Lung (tissue), 12 donors: ENCODE data around the gene RBM20. TPM values are rescaled to one million over a fixed set of nuclear protein-coding genes. Genes with fewer than 3 reads are reported as not detected.
"Not testable (repeated sequence)": the region's sequence is repeated elsewhere in the genome, so short reads cannot be mapped to it uniquely, and the experiment has no call there.

Source experiments
- ATAC-seq: fragments of 200-7000 bp; cut with Tn5 transposase; one replicate; pipeline ENCODE4 v1.9.1; 2020; ENCODE audit warnings: moderate number of reproducible peaks; ENCODE audit not compliant: insufficient read depth, low FRiP score
- DNase-seq, 3 donors: peaks; one replicate each; pipeline ENCODE4 v3.0.0-alpha.2; 2013 to 2017
- H3K27ac ChIP-seq, 2 donors: one replicate each; pipeline ENCODE4 v1.5.1; 2013; ENCODE audit warnings: mild to moderate bottlenecking in 2 of 2, moderate library complexity in 2 of 2, control low read depth in 1 of 2, inconsistent platforms in 1 of 2, low read depth in 1 of 2, low read length in 1 of 2
- H3K27me3 ChIP-seq, 3 donors: one replicate each; pipeline ENCODE4 v1.5.1; 2013; ENCODE audit warnings: low read length in 2 of 3; ENCODE audit not compliant: control insufficient read depth in 3 of 3, insufficient read depth in 3 of 3
- H3K36me3 ChIP-seq, 4 donors: one replicate each; pipeline ENCODE4 v1.5.1; 2013; ENCODE audit warnings: low read length in 4 of 4, mild to moderate bottlenecking in 1 of 4, moderate library complexity in 1 of 4; ENCODE audit not compliant: control insufficient read depth in 4 of 4, insufficient read depth in 4 of 4
- H3K4me1 ChIP-seq, 5 donors: one replicate each; pipeline ENCODE4 v1.5.1; 2013; ENCODE audit warnings: low read length in 5 of 5, mild to moderate bottlenecking in 2 of 5, moderate library complexity in 1 of 5; ENCODE audit not compliant: control insufficient read depth in 5 of 5, insufficient read depth in 5 of 5
- H3K4me3 ChIP-seq: one replicate; pipeline ENCODE4 v1.5.1; 2013; ENCODE audit warnings: mild to moderate bottlenecking, control low read depth, moderate library complexity
- H3K9ac ChIP-seq, 2 donors: one replicate each; pipeline ENCODE4 v1.5.1; 2013; ENCODE audit warnings: low read length in 2 of 2, control low read depth in 1 of 2; ENCODE audit not compliant: insufficient read depth in 1 of 2
- H3K9me3 ChIP-seq, 4 donors: one replicate each; pipeline ENCODE4 v1.5.1; 2013; ENCODE audit warnings: low read length in 3 of 4, mild to moderate bottlenecking in 1 of 4, moderate library complexity in 1 of 4; ENCODE audit not compliant: control insufficient read depth in 4 of 4, insufficient read depth in 3 of 4
- WGBS, 2 donors: extraction: QIAGEN DNeasy Blood & Tissue Kit; methylation state at CpG; one replicate each; pipeline ENCODE4 v1.1.7; 2013; 5-methylcytosine and 5-hydroxymethylcytosine counted together
- polyA plus RNA-seq, 2 donors: library from polyadenylated mRNA; stranded (reverse); fragments of 200-250 nt; gene quantifications; one replicate each; pipeline ENCODE4 v1.2.1, GENCODE V29; 2013
- total RNA-seq, 2 donors: library from RNA; depleted of rRNA in 1 of 2; stranded (reverse); fragments of >200 nt in 1 of 2; gene quantifications; one replicate each; pipeline ENCODE4 v1.2.1, GENCODE V29; 2014 to 2021
- TF ChIP-seq, protein P1 (sequence below): IDR thresholded peaks from 2 replicates; pipeline ENCODE4 v1.5.1; 2012; ENCODE audit warnings: mild to moderate bottlenecking; ENCODE audit errors: control extremely low read depth, extremely low read depth
- donor health status: control.
- donor health status: control.
- donor health status: Bipolar disorder and iron deficiency.
- donor health status: healthy.
- donor health status: DM: yes; HTN: yes; CAD: no.

RBM20 gene
- total and polyA plus RNA-seq, 4 donors = 0.25 to 3.3 (median 0.66) TPM

DNA sequence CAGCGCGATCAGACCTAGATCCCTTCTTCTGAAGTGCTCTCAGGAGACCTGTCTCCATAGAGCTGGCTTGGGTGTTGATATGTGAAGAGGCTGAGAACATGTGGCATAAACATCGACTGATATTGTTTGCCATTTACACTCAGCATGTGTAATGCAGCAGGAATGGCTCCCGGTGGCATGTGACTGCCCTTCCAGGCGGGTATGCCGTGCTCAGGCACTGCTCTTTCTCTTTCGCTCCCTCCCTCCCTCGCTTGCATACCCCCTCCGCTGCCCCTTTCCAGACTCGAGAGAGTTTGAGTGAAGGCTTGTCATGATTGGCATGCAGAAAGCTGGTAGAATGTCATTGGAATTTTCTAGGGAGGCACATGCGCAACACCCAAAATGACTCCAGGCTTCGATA, 120.2 kb downstream of the RBM20 start:
- TF ChIP-seq, protein P1, sequence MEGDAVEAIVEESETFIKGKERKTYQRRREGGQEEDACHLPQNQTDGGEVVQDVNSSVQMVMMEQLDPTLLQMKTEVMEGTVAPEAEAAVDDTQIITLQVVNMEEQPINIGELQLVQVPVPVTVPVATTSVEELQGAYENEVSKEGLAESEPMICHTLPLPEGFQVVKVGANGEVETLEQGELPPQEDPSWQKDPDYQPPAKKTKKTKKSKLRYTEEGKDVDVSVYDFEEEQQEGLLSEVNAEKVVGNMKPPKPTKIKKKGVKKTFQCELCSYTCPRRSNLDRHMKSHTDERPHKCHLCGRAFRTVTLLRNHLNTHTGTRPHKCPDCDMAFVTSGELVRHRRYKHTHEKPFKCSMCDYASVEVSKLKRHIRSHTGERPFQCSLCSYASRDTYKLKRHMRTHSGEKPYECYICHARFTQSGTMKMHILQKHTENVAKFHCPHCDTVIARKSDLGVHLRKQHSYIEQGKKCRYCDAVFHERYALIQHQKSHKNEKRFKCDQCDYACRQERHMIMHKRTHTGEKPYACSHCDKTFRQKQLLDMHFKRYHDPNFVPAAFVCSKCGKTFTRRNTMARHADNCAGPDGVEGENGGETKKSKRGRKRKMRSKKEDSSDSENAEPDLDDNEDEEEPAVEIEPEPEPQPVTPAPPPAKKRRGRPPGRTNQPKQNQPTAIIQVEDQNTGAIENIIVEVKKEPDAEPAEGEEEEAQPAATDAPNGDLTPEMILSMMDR = no peak
- Histone ChIP-seq H3K4me3 (no peak overlapping the region), H3K9me3 (peaks cover 0 to 3% (median 0%) of the 10 kb centered on the region in 4 donors), H3K9ac (no peak overlapping the region), H3K27me3 (no peaks in the 10 kb centered on the region), H3K36me3 (no peaks in the 10 kb centered on the region), H3K27ac (peak overlapping the region in 1 of 2 donors; percentile 96), H3K4me1 (peaks cover 0 to 12% (median 5%) of the 10 kb centered on the region in 5 donors)
- 60 to 74% methylated on average over 12 of the region's 12 CpGs for WGBS, 2 donors
- DNase-seq (peak in 2 of 3 donors; percentile 20 to 37), ATAC-seq (peak; percentile 21)

- peak; percentile 35 for ATAC-seq
- peaks cover 0 to 3% (median 0%) of the 10 kb centered on the region in 4 donors for H3K9me3 ChIP-seq
- no peaks in the 10 kb centered on the region for H3K27me3 ChIP-seq
- TF ChIP-seq, protein P1 = no peak
- peak overlapping the region in 1 of 2 donors; percentile 96 for H3K27ac ChIP-seq
- WGBS, 2 donors = 58 to 74% methylated on average over 13 of the region's 13 CpGs
- peaks cover 0 to 12% (median 5%) of the 10 kb centered on the region in 5 donors for H3K4me1 ChIP-seq
- no peaks in the 10 kb centered on the region for H3K36me3 ChIP-seq
- H3K9ac ChIP-seq = no peak overlapping the region
- H3K4me3 ChIP-seq = no peak overlapping the region
- no peak for DNase-seq
These were observed 120.8 kb downstream of the RBM20 start for GRCh38 chr10:110764793-110765512.

DNA sequence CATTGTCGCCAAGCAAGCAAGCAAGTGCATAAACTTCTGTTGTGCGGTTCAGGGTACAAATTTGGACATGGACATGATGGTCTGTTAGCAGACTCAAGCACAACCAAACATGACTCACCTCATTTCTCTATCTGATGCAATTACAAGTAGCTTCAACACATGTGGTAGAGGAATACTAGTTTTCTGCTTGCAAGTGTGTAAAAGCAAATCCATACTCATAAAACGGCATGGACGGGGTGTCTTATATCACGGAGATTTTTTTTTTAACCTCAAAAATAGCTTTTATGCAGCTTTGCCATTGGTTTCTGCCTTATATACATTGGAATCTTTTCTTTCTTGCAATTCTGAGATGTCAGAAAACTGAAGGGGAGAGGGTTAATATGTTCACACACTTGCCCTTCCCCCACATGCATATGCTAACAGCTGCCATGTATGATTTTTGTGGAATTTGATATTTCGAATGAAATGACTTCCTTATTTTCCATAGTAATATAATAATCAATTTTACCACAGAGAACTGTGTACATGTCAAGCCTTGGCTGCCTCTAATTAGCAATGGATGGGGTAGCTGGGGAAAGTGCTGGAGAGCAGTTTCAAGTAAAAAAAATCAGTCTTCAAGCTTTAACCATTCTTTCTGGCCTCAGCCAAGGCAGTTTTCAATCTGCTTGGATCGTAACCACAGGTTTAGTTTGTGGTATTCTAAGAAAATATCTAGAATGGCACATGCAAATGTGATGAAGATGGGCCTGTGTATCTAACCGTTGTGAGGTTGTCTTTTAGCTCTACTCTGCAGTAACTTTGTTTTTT, 121.6 kb downstream of the RBM20 start:
- Histone ChIP-seq H3K27me3 (no peaks in the 10 kb centered on the region), H3K9ac (no peak overlapping the region), H3K9me3 (peaks cover 0 to 3% (median 0%) of the 10 kb centered on the region in 4 donors), H3K36me3 (no peaks in the 10 kb centered on the region), H3K27ac (peak overlapping the region in 1 of 2 donors; percentile 96), H3K4me3 (no peak overlapping the region), H3K4me1 (peaks cover 0 to 12% (median 5%) of the 10 kb centered on the region in 5 donors)
- WGBS, 2 donors = 73 to 86% methylated on average over 8 of the region's 8 CpGs
- TF ChIP-seq, protein P1 = no peak
- no peak for DNase-seq
- ATAC-seq = peak; percentile 81

GRCh38 chr10:110767601-110768000, 123.5 kb downstream of the RBM20 start:
- 97% methylated on average over 20 to 28 of the region's 29 CpGs for WGBS, 2 donors
- ATAC-seq, H3K27me3 ChIP-seq, H3K9me3 ChIP-seq, DNase-seq, H3K36me3 ChIP-seq, H3K4me3 ChIP-seq, H3K9ac ChIP-seq, H3K4me1 ChIP-seq: not testable (repeated sequence)
- H3K27ac ChIP-seq = peak overlapping the region in 1 of 2 donors; percentile 74
